LNCaP clone FGC (cell line): Measurements from ENCODE around the gene SH2D3C.

Source experiments
- DNase-seq: peaks from one replicate; pipeline ENCODE4 v3.0.0-alpha.2; 2011; ENCODE audit warnings: low read depth
- H3K4me3 ChIP-seq: 2 replicates; pipeline ENCODE4 v1.5.1; 2011; ENCODE audit warnings: mild to moderate bottlenecking, low read depth, low read length, control low read depth
- CTCF ChIP-seq: IDR thresholded peaks from 2 replicates; pipeline ENCODE4 v1.5.1; 2012; ENCODE audit warnings: mild to moderate bottlenecking; ENCODE audit not compliant: control insufficient read depth, insufficient read depth; ENCODE audit errors: extremely low read depth

Gene SH2D3C

GRCh38 chr9:127732444-127732843 lies 46.0 kb downstream of the SH2D3C start:
- no peak for TF ChIP-seq CTCF
- DNase-seq, result no peak
- H3K4me3 ChIP-seq, result no peak overlapping the region

GRCh38 chr9:127731938-127732337 lies 46.5 kb downstream of the SH2D3C start:
- no peak for TF ChIP-seq CTCF
- H3K4me3 ChIP-seq, result no peak overlapping the region
- no peak for DNase-seq

GRCh38 chr9:127730799-127731410 lies 47.6 kb downstream of the SH2D3C start:
- TF ChIP-seq CTCF, result no peak
- H3K4me3 ChIP-seq, result no peak overlapping the region
- DNase-seq, result no peak

- no peak for DNase-seq
- H3K4me3 ChIP-seq, result no peak overlapping the region
- no peak for TF ChIP-seq CTCF
These were observed 48.2 kb downstream of the SH2D3C start for GRCh38 chr9:127730262-127730661.

GRCh38 chr9:127729522-127730256 lies 48.8 kb downstream of the SH2D3C start:
- TF ChIP-seq CTCF, result no peak
- no peak overlapping the region for H3K4me3 ChIP-seq
- no peak for DNase-seq

- DNase-seq, result no peak
- no peak overlapping the region for H3K4me3 ChIP-seq
- no peak for TF ChIP-seq CTCF
These were observed 49.7 kb downstream of the SH2D3C start for GRCh38 chr9:127728808-127729207.
